K562 (cell line): ENCODE data around the gene MATN1. TPM values are rescaled to one million over a fixed set of nuclear protein-coding genes. Genes with fewer than 3 reads are reported as not detected.

Source experiments
- AFF4 ChIP-seq: sonication (generic); formaldehyde crosslinking; IDR thresholded peaks from 2 replicates; pipeline ENCODE4 v1.8.0; 2023; ENCODE audit warnings: mild to moderate bottlenecking, missing genetic modification reagents
- CREB5 ChIP-seq: fragments of 250-450 bp; sonication (Bioruptor Pico); IDR thresholded peaks from 2 replicates; pipeline ENCODE4 v1.5.0; 2020; ENCODE audit warnings: mild to moderate bottlenecking
- DDX20 ChIP-seq: fragments of 450-650 bp; IDR thresholded peaks from 2 replicates; pipeline ENCODE4 v1.6.1; 2016; ENCODE audit warnings: missing genetic modification characterization, low read depth, mild to moderate bottlenecking, missing compliant biosample characterization, moderate library complexity
- L3MBTL2 ChIP-seq: fragments of 450-650 bp; IDR thresholded peaks from 2 replicates; pipeline ENCODE4 v1.6.1; 2016; ENCODE audit warnings: mild to moderate bottlenecking, moderate library complexity
- NR3C1 ChIP-seq: sonication (generic); formaldehyde crosslinking; IDR thresholded peaks from 2 replicates; pipeline ENCODE4 v1.8.1; 2022; ENCODE audit warnings: missing genetic modification reagents
- POLR3A ChIP-seq: IDR thresholded peaks from 2 replicates; pipeline ENCODE4 v1.6.1; 2011; ENCODE audit warnings: borderline replicate concordance, mild to moderate bottlenecking, moderate library complexity; ENCODE audit not compliant: insufficient read length, insufficient read depth; ENCODE audit errors: extremely low read depth
- PRPF4 ChIP-seq: fragments of 200-400 bp; formaldehyde crosslinking; IDR thresholded peaks from one replicate; pipeline ENCODE4 v1.6.1; 2017; ENCODE audit warnings: low read length, low read depth, mild to moderate bottlenecking; ENCODE audit not compliant: insufficient read depth, poor library complexity, severe bottlenecking
- SMAD4 ChIP-seq: fragments of 250-450 bp; sonication (Bioruptor Pico); conservative IDR thresholded peaks from 2 replicates; pipeline ENCODE4 v1.8.0; 2021; ENCODE audit warnings: inconsistent platforms, mild to moderate bottlenecking, moderate library complexity
- ZC3H8 ChIP-seq: fragments of 450-650 bp; IDR thresholded peaks from 2 replicates; pipeline ENCODE4 v1.6.1; 2017
- polyA plus RNA-seq, 8 experiments: library from polyadenylated mRNA; depleted of rRNA in 4 of 8; stranded (reverse) in 5 of 8; unstranded in 3 of 8; fragments of >200 nt; fragmentation: Nextera tagmentation in 2 of 8; fragmentation: Illumina TruSeq in 1 of 8; extraction: Ambion mirVana in 2 of 8; extraction: Trizol in 1 of 8; gene quantifications; 2 replicates each; pipeline versions ENCODE4 v1.2.1 to v1.2.3, GENCODE V29; 2011 to 2014; ENCODE audit warnings: inconsistent platforms in 1 of 8, missing spikeins in 1 of 8
- total RNA-seq, 7 experiments: library from RNA; depleted of rRNA in 6 of 7; stranded (reverse); fragments of >200 nt in 6 of 7; fragmentation: Illumina TruSeq in 2 of 7; extraction: Trizol in 2 of 7; gene quantifications; 2 replicates each; pipeline versions ENCODE4 v1.2.1 to v1.2.3, GENCODE V29; 2011 to 2021; ENCODE audit warnings: low replicate concordance in 1 of 7
- TF ChIP-seq, protein P1 (sequence below): fragments of 450-650 bp; IDR thresholded peaks from one replicate; pipeline ENCODE4 v1.6.1; 2018; ENCODE audit warnings: mild to moderate bottlenecking, moderate library complexity; ENCODE audit not compliant: partially characterized antibody
- TF ChIP-seq, protein P2 (sequence below): fragments of 200-800 bp; sonication (Bioruptor generic); IDR thresholded peaks from 2 replicates; pipeline ENCODE4 v1.6.1; 2016; ENCODE audit warnings: missing genetic modification characterization, missing compliant biosample characterization

Gene MATN1
- total and polyA plus RNA-seq, 9 of the 15 experiments (the other 6 are each of a cell fraction or from before 2014, with no cell fraction given), result 0.10 to 2.3 (median 1.2) TPM

DNA sequence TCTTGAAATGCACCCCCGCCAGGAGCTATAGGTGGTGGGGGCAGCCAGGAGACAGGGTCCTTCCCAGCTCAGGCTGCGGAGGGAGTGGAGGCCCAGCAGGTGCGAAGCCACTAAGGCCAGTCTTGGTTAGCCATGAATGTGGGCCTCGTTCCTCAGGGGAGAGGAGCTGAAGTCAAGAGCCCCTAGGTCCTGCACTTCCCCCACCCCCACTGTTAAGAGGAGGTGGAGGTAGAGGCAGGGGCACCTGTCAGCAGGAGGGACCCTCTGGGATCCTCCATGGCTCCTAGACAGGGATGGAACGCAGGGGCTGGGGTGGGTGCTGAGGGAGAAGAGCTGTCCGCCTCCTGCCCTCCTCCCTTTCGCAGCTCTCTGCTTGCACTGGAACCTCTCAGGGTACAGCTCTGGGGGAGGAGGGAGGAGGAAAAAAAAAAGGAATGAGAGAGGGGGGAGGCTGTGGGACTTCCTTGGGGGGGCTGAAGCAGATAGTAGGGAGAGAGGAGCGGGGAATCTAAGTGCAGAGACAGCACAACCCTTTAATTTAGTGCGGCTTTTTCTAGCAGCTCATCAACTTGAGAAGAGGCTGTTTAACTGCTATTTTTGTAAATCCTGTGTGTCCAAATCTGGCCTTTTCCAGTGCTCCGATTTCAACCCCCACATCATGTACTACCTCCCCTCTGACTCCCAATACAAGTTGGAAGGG, 37.0 kb downstream of the MATN1 start (continued):
- TF ChIP-seq AFF4 (CRISPR knock-in tag), result no peak
- TF ChIP-seq NR3C1, result no peak
- TF ChIP-seq DDX20 (tag), result no peak
- no peak for TF ChIP-seq SMAD4 (CRISPR knock-in tag)
- no peak for TF ChIP-seq CREB5
- TF ChIP-seq PRPF4, result no peak
- TF ChIP-seq, protein P1, sequence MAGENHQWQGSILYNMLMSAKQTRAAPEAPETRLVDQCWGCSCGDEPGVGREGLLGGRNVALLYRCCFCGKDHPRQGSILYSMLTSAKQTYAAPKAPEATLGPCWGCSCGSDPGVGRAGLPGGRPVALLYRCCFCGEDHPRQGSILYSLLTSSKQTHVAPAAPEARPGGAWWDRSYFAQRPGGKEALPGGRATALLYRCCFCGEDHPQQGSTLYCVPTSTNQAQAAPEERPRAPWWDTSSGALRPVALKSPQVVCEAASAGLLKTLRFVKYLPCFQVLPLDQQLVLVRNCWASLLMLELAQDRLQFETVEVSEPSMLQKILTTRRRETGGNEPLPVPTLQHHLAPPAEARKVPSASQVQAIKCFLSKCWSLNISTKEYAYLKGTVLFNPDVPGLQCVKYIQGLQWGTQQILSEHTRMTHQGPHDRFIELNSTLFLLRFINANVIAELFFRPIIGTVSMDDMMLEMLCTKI, result no peak
- no peak for TF ChIP-seq L3MBTL2
- TF ChIP-seq ZC3H8, result no peak
- TF ChIP-seq, protein P2, sequence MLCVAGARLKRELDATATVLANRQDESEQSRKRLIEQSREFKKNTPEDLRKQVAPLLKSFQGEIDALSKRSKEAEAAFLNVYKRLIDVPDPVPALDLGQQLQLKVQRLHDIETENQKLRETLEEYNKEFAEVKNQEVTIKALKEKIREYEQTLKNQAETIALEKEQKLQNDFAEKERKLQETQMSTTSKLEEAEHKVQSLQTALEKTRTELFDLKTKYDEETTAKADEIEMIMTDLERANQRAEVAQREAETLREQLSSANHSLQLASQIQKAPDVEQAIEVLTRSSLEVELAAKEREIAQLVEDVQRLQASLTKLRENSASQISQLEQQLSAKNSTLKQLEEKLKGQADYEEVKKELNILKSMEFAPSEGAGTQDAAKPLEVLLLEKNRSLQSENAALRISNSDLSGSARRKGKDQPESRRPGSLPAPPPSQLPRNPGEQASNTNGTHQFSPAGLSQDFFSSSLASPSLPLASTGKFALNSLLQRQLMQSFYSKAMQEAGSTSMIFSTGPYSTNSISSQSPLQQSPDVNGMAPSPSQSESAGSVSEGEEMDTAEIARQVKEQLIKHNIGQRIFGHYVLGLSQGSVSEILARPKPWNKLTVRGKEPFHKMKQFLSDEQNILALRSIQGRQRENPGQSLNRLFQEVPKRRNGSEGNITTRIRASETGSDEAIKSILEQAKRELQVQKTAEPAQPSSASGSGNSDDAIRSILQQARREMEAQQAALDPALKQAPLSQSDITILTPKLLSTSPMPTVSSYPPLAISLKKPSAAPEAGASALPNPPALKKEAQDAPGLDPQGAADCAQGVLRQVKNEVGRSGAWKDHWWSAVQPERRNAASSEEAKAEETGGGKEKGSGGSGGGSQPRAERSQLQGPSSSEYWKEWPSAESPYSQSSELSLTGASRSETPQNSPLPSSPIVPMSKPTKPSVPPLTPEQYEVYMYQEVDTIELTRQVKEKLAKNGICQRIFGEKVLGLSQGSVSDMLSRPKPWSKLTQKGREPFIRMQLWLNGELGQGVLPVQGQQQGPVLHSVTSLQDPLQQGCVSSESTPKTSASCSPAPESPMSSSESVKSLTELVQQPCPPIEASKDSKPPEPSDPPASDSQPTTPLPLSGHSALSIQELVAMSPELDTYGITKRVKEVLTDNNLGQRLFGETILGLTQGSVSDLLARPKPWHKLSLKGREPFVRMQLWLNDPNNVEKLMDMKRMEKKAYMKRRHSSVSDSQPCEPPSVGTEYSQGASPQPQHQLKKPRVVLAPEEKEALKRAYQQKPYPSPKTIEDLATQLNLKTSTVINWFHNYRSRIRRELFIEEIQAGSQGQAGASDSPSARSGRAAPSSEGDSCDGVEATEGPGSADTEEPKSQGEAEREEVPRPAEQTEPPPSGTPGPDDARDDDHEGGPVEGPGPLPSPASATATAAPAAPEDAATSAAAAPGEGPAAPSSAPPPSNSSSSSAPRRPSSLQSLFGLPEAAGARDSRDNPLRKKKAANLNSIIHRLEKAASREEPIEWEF (CRISPR knock-in tag), result no peak
- no peak for TF ChIP-seq POLR3A
